IPS-11a (cell line): ENCODE results near the gene ATP8A2.

Source experiments
- H3K4me3 ChIP-seq: one replicate; pipeline ENCODE4 v1.5.1; 2013; ENCODE audit warnings: low read depth, low read length, control low read depth

Gene ATP8A2

DNA sequence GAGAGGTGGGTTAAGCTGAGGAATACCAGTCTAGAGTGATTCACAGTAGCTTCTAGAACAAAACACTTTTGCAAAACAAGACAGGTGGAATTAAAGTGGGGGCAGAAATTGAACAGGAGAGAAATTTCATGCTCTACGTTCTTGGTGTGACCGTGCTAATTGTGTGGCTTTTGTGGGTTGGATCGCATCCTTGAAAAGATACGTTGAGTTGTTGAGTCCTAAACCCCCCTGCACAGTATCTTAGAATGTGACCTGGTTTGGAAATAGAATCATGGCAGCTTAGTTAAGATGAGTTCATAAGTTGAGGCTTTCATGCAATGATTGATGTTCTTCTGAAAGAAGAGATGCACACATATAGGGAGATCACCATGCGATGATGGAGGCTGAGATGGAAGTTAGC lies 308.2 kb downstream of the ATP8A2 start:
- H3K4me3 ChIP-seq = no peak overlapping the region

DNA sequence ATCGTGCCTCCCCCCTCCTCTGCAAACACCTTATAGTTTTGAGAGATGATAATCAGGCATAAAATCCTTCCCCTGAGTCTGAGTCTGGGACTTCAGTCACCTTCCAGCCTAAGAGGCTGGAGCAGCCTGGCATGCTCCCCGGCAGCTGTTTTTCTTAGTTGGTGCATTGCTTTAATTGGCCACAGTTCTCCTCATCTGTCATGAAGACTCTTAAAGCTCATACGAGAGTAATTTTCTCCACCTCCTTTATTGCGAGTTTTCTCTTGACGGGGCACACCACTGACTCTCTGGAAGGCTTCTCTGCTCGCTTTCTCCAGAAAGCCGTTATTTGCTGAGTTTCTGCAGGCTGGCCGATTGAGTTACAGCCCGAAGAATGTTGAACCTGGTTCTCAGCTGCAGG lies 310.5 kb downstream of the ATP8A2 start:
- H3K4me3 ChIP-seq = no peak overlapping the region

DNA sequence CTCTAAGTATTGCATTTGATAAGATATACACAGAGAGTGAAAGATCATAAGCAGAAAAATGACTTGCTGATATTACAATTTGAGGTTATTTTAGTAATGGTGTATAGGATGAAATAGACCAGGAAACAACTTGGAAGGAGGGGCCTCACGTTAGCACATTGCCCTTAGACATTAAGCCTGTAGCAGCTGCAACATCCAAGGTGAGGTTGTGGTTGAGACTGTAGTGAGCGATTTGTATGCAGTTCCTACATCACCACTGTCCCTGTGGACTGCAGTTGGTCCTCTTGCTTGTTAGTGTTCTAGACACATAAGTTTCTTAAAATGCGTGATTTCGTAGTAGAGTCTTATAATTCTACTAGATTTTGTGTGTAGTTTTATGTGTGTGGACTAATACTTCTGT lies 311.3 kb downstream of the ATP8A2 start:
- no peak overlapping the region for H3K4me3 ChIP-seq

DNA sequence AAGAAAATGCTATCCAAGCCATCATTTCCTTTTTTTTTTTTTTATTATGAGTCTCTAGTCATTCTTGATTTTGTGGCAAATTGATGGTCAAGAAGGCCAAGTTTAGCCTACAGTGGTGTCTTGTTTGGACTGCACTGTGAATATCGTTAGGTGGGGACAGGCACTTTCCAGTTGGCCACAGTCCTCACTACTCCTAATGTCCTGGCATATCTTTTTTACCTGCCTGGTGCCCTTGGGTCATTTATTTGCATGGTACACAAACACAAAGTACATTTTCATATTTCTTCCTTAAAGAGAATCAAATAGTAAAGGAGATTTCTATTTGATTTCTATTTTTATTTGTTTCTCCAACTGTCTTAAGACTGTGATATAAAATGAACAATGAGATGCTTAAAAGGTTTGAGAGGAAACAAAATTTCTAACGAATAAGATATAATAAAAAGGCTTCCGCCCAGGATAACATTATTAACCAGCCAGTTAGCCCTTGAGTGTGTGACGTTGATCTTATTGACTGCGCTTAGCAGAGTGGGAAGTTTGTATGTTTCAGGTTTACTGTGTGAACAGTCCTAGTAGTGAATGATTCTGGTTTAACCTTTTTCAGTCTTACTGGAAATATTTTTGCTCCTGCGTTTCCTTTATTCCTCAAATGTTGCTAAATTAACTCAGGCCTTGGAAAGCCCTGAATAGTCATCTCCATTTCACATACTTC lies 312.0 kb downstream of the ATP8A2 start:
- H3K4me3 ChIP-seq = no peak overlapping the region

DNA sequence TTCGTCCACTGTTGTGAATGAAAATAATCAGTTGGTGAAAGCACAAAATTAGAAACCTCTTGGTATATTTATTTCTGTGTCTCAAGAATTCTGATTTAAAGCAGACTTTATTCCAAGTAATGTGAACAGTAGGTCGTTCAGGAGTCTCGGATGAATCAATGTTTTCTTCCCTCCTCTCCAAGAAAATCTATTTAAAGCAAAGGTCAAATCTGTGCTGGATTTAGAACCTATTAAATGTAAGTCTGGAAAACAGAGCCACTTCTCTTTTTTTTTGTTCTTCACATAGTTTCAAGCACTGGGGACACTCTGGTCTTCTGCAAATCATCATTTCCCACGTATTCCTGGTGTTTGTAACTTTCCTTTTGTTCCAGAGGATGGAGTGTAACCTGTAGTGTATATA lies 312.7 kb downstream of the ATP8A2 start:
- H3K4me3 ChIP-seq = no peak overlapping the region

DNA sequence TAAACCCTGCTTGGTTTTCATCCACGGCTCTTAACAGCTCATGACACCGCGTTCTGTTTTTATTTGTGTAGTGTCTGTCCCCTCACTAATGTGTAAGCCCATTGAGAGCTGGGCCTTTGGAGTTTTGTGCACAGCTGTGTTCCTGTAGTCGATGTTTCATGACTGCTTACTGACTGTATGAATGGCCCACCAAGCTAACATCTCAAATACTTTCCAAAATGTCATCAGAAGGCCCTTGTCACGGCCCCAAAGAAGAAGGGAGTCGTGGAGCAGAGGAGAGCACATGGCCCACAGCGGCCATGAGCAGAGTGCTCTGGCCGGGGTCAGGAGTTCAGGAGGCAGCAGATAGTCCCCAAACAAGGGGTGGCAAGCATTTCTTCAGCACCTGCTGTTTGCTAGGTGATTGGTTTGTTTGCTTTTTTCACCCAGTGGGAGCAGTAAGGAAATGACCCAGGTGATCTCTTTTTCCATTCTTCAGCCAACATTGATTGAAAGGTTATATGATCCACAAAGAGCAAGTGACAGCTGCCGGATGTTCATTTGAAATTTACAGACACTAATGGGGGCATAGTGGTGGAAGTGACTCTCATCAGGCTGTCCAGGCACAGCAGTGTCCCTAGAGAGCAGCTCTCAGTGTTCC lies 315.2 kb downstream of the ATP8A2 start:
- H3K4me3 ChIP-seq = no peak overlapping the region

DNA sequence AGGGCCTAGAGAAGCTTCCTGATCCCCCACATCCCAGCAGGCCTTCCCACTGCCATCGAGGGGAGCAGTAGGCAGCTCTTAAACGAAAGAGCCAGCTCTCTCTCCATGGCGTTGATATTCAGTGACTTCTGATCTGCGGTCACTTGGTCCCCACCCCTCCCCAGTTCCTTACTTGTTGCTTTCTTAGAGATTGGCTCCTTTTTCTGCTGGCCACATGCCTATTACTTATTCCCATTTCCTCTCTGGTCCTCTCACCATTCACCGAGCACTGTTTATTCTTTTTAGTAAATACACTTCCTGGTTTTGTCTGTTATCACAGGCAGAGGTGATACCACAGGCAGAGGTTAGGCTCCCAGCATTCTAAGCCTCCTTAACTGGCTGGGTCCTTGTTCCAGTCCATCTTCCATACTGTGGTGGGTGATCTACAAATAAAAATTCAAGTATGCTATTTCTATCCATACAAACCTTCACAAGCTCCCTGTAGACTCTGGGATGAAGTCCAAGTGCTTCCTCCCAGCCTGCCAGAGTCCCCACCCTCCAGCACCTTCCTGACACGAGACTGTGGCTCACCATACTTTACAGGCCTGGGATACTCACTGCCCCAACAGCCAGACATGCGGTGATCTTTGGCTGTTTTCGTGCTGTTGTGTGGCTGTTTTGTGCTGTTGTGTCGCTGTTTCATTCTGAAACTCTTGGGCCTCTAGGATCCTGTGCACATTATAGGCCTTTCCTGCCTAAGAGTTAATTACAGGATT lies 315.9 kb downstream of the ATP8A2 start:
- H3K4me3 ChIP-seq = no peak overlapping the region

DNA sequence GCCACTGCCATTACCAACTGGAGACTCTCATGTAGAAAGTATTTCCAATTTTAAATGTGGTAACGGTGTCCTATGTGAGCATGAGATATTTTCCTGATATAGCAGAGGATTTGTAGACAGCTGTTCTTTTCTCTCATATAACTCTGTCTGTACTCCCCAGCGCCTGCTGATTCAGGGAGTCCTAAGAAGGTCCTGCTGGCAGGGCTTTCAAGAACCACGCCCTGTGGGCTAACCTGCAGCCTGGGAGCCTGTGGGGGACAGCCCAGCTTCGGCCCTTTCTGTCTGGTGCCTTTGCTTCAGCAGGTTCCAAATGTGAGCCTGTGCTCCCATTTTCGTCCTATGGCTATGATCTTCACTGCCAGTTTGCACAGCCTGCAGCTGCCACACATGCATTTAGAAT lies 316.8 kb downstream of the ATP8A2 start:
- no peak overlapping the region for H3K4me3 ChIP-seq

DNA sequence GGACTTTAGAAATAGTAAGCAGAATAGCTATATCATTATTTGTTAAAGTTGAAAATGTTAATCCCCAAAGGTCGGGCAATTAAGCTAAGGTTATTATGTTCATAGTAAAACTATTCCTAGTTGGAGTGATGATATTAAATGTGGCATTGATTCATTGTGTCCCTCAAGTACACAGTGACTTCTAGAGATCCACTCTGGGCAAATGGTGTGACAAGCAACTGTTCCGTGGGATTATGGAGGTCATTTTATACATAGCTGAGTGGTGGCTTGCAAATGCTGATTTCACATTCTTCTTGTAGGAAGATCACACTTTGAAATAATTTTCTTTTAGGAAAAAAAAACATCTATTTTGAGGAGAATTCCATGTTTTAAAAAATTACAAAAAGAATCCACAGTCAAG lies 317.8 kb downstream of the ATP8A2 start:
- no peak overlapping the region for H3K4me3 ChIP-seq

DNA sequence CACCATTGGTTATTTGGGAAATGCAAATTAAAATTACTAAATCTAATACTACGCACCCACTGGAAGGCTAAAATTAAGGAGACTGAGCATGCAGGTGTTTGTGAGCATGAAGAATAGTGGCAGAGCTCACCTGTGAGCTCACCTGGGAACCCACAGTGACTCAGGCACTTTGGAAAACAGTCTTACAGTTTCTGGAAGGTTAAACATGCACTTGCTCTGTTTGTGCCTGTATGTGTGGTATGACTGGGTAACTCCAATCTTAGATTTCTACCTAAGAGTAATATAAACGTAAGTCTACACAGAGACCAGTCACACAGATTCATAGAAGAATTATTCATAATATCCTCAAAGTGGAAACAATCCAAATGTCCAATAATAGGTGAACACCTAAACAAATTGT lies 318.8 kb downstream of the ATP8A2 start:
- no peak overlapping the region for H3K4me3 ChIP-seq

DNA sequence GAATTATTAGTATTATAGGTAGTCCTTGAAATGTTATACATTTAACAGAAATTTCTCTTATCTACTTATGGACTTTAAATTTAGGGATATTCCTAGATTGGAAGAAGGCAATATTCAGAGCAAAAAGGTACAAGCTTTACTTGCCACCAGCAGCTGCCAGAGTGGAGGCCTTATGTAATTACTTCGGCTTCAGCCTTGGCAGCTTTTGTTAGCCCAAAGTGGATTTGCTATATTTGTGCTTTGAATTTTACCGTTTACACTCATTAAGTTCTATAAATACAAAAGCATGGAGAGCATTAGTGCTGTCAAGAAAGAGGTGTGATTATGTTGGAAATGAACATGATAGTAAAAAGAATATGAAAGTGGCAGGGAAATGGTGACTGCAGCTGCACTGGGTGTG lies 319.9 kb downstream of the ATP8A2 start:
- no peak overlapping the region for H3K4me3 ChIP-seq

DNA sequence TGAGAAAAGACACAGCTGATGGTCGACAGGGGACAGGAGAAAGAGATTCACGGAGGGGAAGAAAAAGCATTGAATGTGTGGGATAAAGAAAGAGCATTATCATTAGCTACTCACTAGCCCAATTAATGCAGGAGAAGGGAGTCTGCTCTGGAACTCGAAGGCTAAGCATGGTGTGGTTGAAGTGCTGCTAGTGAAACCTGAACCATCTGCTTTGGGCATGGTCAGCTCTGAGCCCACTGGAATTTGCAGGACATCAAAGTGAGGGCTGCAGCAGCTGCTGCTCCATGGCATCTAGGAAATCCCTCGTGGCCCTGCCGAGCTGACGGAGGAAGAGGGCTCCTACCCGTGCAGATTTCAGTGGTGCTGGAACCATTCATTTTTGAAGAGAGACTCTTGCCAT lies 320.3 kb downstream of the ATP8A2 start:
- no peak overlapping the region for H3K4me3 ChIP-seq

DNA sequence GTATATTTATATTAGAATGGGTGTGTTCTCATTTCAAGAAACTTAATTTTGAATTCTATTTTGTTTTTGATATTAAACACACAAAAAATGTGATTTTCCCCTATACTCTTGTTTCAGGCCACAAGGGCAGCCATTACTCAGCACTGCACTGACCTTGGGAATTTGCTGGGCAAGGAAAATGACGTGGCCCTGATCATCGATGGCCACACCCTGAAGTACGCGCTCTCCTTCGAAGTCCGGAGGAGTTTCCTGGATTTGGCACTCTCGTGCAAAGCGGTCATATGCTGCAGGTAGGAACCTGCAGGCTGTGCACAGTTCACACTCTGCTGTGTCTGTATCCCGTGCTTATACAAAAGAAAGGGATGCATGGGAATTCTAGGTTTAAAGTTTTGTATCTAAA lies 327.3 kb downstream of the ATP8A2 start:
- H3K4me3 ChIP-seq = no peak overlapping the region

DNA sequence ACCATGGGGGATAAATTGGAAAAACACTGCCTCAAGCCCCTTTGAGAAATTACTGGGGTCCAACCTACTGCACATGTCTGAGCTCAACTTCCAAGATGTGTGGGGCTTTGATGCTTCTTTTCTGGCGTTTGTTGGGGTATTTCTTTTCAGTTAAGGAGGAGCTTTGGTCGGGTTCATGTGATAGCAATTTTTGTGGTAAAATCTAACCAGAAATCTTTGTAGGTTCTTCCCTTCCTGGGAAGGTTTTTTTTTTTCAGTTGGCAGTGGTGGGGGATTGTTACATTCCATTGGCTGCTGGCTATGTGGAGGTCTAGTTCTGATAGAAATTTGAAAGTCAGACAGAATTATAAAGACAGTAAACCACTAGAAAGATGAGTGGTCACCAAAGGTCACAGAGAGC lies 327.8 kb downstream of the ATP8A2 start:
- no peak overlapping the region for H3K4me3 ChIP-seq

DNA sequence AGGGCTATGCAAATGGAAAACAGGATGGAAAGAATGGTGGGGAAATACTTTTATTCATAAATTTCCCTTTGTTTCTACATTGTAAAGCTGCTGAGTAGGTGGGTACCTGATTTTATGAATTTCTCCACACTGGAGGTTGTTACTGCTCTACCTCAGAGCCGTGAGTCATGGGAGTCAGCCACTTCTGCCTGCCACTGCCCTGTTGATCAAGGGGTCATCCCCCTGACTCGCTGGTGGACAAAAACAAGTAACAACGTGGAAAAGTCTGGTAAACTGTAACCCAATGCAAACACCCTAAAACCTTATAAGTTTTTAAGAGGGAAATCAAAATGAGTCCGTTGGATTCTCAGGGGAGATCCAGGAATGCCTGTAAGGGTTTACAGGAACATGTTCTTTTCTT lies 329.5 kb downstream of the ATP8A2 start:
- H3K4me3 ChIP-seq = no peak overlapping the region

DNA sequence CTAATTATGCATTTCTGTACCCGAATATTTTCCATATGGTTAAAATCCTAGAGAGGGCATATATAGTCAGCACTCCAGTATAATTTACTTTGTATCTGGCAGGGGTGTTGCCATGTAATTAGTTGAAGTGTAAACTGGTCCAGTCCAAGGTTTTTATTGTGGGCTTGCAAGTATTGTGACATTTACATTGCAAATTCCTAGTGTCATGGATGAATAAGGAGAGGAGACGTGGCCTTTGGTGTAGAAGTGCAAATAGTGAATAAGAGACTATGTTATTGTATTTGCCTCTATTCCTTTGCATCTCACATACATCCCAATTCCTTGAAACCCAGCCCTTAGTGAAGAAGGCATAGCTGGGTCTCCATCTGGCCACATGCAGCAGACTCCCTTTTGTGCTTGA lies 330.6 kb downstream of the ATP8A2 start:
- no peak overlapping the region for H3K4me3 ChIP-seq

DNA sequence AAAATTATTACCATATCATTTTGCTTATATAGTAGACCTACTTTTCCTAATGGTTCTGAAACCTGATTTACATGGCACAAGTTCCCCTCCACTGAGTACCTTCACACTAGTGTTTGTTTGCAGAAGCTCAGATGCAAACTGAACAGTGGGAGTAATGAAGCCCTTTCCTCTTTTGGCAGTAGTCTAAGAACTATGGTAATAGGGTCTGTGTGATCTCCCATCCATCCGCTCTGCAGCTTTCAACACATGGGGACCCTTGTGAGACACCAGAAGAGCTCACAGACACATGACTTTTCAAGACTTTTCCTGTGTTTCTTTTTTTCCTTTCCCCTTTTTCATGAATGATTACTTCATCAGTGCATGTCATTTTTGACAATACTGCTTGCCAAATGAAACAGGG lies 336.0 kb downstream of the ATP8A2 start:
- no peak overlapping the region for H3K4me3 ChIP-seq

DNA sequence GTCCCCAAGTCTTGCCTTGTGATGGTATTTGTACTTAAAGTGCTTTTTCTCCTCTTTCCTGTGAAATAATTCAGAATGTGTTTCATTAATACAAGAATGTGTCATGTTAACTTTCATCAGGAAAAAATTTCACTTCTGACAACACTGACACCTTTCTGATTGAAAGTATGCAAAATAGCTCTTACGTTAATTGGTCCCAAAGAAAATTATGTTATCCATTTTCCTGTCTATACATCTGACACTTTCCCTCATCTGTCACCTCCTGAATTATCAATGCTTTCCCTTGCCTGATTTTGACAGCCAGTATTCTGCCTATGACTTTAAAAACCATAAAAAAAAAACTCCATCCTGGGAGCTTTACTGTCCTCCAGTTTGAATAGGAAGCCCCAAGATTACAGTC lies 336.5 kb downstream of the ATP8A2 start:
- H3K4me3 ChIP-seq = no peak overlapping the region

DNA sequence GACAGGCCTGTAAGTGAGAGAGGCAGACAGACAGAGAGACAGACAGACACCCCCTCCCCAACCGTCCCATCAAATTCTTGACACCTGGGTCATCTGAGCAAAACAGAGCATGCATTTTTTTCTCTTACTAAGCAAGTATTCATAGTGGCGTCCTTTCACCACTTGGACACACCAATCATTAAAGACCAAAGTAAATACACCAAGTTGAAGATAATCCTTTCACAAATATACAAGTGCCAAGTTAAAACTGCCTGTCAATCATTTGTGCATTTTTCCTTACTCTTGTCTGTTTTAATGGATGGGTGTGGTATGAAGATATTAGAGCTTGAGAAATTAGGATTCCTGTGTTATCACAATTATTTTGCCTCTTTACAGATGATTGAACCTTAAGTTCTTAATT lies 337.3 kb downstream of the ATP8A2 start:
- no peak overlapping the region for H3K4me3 ChIP-seq

DNA sequence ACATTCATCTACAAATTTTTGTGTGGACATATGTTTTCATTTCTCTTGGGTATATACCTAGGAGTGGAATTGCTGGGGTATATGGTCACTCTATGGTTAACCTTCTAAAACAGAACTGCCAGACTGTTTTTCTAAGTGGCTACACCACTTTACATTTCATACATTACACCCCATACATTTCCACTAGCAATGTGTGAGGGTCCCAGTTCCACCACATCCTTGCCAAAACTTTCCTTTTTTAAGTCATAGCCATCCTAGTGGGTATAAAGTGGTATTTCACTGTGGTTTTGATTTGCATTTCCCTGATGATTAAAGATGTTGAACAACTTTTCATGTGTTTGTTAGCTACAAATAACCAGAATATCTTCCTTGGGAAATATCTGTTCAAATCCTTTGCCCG lies 344.0 kb downstream of the ATP8A2 start:
- no peak overlapping the region for H3K4me3 ChIP-seq

DNA sequence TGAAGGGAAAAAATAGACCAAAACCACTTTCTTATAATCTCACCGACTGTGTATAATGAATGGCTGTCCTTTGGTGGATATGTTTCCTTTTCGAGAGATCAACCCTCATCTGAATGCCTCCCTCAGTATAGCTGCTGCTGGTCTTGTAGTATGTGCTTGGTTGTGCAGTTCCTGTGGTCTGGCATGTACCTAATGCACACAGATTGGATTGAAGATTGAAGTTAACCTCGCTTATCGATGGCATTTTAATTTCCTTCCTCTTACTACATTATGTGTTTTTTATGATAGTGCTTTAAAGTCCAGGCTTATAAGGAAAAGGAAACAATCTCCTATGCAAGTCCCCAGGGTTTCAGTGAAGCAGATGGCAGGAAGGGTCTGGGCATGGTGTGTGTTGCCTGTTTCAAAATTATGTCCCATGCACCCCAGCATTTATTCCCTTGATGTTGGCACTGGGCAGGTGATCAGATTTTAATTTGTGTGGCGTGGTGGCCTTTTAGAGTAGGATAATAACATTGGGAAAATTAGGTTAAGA lies 346.0 kb downstream of the ATP8A2 start:
- H3K4me3 ChIP-seq = no peak overlapping the region

DNA sequence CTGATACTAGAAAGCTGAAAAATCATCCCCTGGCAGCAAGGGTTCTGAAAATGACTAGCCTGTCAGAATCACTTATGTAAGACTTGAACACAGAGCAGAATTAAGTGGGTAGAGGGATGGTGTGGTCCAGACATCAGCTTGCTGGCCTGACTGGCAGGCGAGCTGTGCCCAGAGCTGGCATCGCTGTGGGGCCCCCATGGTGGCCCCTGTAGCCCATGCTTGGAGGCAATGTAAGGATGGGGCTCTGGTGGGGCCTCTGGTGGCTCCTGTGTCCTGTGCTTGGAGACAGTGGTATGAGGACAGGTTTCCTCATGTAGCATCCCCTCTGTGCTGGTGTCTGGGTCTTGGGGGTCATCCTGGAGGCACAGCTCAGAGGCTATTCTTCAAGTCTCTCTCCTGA lies 347.9 kb downstream of the ATP8A2 start:
- no peak overlapping the region for H3K4me3 ChIP-seq
